ENCODE measurements around the gene SFXN1.

SFXN1 gene, protein sequence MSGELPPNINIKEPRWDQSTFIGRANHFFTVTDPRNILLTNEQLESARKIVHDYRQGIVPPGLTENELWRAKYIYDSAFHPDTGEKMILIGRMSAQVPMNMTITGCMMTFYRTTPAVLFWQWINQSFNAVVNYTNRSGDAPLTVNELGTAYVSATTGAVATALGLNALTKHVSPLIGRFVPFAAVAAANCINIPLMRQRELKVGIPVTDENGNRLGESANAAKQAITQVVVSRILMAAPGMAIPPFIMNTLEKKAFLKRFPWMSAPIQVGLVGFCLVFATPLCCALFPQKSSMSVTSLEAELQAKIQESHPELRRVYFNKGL

GRCh38 chr5:175478384-175479124, at the start of gene SFXN1:
TSS of gene SFXN1 (plus strand) at chr5:175478560. CDS start at chr5:175492104, 13,544 bp downstream.
- peak; percentile 73 for DNase-seq (ENCODE audit: low read depth)
- peak within 1 kb of the TSS; percentile 89 for H3K4me3 ChIP-seq (ENCODE audit: low read depth, low read length)
- TF ChIP-seq, protein P1, sequence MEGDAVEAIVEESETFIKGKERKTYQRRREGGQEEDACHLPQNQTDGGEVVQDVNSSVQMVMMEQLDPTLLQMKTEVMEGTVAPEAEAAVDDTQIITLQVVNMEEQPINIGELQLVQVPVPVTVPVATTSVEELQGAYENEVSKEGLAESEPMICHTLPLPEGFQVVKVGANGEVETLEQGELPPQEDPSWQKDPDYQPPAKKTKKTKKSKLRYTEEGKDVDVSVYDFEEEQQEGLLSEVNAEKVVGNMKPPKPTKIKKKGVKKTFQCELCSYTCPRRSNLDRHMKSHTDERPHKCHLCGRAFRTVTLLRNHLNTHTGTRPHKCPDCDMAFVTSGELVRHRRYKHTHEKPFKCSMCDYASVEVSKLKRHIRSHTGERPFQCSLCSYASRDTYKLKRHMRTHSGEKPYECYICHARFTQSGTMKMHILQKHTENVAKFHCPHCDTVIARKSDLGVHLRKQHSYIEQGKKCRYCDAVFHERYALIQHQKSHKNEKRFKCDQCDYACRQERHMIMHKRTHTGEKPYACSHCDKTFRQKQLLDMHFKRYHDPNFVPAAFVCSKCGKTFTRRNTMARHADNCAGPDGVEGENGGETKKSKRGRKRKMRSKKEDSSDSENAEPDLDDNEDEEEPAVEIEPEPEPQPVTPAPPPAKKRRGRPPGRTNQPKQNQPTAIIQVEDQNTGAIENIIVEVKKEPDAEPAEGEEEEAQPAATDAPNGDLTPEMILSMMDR (conservative IDR thresholded peaks at IDR 0.05; ENCODE audit: low read depth, low read length): no peak

- no peak for DNase-seq (ENCODE audit: low read depth)
- TF ChIP-seq, protein P1 (conservative IDR thresholded peaks at IDR 0.05; ENCODE audit: low read depth, low read length): no peak
- no peak overlapping the region for H3K4me3 ChIP-seq (ENCODE audit: low read depth, low read length)
These were observed 43.6 kb upstream of the SFXN1 start for GRCh38 chr5:175434800-175435199.

GRCh38 chr5:175436359-175436758, 42.0 kb upstream of the SFXN1 start:
- no peak for DNase-seq (ENCODE audit: low read depth)
- H3K4me3 ChIP-seq (ENCODE audit: low read depth, low read length): no peak overlapping the region
- TF ChIP-seq, protein P1 (conservative IDR thresholded peaks at IDR 0.05; ENCODE audit: low read depth, low read length): no peak

DNA sequence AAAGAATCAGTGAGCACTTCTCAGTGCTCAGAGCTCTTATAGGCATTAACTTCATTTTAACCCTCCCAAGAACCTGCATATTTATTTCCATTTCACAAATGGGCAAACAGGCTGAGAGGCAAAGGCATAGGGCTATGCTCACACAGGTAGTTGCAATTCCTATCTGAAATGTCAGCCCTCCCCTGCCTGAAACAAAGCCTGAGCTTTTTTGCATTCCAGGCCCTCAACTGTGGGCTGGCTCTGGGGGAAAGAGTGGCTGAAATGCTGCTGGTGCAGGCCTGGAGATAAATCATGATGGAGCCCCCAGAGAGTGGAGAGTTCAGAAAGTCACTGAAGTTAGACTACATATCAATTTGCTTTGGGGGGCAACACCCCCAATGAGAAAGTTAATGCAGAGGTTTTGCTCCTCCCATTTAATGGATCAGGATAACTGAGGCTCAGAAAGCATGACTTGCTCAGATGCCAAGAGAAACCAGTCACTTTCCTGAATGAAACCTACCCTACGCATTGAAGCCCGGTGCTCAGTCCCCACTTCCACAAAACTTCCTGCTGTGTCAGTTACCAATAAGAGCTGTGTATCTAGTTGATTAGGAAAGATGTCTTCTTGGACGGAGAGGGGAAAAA, 40.0 kb upstream of the SFXN1 start:
- DNase-seq (ENCODE audit: low read depth): no peak
- TF ChIP-seq, protein P1 (conservative IDR thresholded peaks at IDR 0.05; ENCODE audit: low read depth, low read length): no peak
- H3K4me3 ChIP-seq (ENCODE audit: low read depth, low read length): no peak overlapping the region

GRCh38 chr5:175443514-175444059, 34.8 kb upstream of the SFXN1 start:
- no peak overlapping the region for H3K4me3 ChIP-seq (ENCODE audit: low read depth, low read length)
- peak; percentile 10 for DNase-seq (ENCODE audit: low read depth)

More at GRCh38 chr5:175443514-175444059, 34.8 kb upstream of the SFXN1 start:
- TF ChIP-seq, protein P1 (conservative IDR thresholded peaks at IDR 0.05; ENCODE audit: low read depth, low read length): no peak
